NCI-H748 (cell line): ENCODE results near the gene TNIP1.

ENCODE experiments used
- DNase-seq: peaks from one replicate; lab custom pipeline; 2025; ENCODE audit not compliant: unreplicated experiment; lab: John Stamatoyannopoulos, UW

Gene TNIP1

DNA sequence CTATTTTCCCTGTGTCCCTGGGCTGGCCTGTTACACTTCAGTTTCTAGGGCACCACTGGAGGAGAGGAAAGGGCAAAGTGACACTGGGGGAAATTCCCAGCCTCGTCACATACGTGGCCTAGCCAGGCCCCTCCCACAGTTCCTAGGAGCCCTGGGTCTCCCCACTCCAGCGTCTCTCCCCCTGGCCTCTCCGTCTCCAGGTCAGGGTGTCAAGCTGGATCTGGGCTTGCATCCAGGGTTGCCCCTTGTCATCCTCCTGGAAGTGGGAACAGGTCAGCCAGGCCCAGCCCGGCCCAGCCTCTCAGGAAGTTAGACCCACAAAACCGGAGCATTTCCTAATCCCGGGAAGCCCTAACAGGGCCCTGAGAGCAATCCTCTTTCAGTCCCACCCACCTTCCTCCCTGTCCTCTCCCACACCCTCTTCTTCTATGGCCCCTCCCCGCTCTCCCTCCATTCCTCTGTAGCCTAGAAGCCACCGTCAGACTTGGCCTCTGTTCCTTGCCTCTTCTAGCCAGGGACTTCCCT lies 4.7 kb upstream of the TNIP1 start:
- DNase-seq: no peak

DNA sequence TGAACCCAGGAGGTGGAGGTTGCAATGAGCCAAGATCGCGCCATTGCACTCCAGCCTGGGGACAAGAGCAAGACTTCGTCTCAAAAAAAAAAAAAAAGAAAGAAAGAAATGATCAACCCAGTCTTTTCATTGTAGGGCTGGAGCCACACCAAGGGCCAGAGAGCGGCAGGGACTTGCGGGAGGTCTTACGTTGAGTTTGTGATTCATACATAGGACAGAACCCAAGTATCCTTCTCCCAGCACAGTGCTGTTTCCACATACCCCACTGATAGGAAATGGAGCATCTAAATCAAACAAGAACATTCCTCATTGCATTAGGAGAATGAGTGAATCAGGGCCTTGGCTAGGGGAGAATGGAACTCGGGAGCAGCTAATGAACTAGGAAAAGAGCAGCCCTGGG lies 3.5 kb upstream of the TNIP1 start:
- DNase-seq: no peak

DNA sequence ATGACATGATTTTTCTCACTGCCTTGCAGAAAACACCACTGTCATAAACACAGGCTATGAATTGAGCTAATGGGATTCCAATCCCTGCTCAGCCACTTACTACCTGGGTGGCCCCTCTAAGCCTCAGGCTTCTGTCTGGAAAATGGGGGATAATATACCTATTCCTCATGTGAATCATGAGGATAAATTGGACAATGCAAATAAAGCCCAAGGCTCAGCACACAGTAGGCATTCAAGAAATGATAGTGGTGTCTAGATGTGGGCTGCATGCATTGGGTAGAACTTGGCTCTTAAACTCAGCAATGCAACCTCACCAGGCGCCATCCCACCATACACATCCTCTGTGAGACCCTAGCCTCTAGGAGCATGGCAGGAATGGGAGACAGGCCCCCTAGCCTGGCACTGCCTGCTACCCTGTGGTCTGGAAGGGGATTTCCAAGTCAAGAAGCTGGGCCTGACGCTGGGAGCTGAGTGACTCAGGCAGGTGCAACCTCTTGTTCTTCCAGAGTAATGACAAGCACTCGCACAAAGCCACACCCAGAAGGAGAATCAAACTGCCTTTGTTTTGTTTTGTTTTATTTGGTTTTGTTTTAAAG lies 2.3 kb upstream of the TNIP1 start:
- peak; percentile 78 for DNase-seq

DNA sequence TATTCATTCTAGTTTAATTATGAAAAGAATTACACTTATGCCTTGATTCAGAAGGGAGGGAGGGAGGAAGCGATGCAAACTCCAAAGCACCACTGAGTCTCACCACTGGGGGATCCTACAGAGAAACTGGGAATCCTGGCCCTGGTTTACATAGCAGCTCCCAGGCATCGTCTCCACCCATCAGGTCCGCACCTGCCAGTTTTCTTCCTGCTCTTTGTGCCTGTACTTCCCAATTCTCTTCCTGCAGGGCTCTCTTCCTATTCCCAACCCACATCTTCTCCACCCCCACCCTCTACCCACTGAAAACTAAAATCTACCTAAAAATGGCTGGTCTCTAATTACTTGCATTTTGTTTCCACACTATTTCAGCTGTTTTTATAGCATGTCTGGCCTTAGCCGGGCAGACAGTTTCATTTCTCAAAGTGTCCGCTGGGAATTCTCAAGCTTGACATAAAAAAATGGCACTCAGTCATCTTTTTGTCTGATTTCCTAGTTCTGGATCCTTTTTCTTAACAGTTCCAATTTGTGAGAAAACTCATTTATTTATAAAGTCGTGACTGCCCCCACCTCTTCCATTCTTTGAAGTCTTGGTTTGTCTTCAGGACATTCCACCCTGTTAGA lies 1.6 kb upstream of the TNIP1 start:
- peak; percentile 38 for DNase-seq

DNA sequence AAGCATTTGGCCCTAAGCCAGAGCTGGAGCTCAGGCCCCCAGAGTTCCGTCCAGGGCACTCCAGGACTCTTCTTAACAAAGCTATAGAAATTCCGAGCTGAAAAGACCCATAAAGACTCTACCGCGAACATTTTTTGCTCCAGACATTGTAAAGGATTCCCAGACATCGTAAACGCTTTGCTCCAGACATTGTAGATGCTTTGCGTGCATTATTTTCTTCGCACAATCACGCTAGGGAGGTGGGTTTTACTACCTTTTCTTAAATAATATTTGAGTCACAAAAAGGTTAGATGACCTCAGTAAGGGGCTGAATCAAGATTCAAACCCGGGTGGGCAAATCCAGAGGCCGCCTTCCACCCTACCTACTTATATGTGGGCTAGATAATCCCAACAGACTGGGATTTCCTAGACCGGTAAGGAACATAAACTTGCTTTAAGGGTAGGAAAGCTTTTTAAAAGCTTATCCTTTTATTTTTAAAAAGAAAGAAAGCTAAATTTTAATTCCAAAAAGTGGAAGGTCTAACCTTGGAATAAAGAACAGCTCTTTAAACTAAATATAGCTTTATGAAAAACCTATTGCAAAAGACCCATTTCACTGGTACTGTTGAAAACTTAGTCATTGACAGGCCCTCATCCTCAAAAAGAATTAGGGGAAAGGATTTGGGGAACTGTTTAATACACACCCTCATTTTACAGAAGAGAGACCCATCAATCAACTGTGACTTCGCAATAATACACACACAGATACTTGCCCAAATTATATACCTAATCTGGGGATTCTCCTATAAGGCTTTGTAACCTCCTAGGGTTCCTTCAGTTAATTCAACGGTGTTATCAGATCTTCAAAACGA lies 822 bp upstream of the TNIP1 start:
- no peak for DNase-seq

DNA sequence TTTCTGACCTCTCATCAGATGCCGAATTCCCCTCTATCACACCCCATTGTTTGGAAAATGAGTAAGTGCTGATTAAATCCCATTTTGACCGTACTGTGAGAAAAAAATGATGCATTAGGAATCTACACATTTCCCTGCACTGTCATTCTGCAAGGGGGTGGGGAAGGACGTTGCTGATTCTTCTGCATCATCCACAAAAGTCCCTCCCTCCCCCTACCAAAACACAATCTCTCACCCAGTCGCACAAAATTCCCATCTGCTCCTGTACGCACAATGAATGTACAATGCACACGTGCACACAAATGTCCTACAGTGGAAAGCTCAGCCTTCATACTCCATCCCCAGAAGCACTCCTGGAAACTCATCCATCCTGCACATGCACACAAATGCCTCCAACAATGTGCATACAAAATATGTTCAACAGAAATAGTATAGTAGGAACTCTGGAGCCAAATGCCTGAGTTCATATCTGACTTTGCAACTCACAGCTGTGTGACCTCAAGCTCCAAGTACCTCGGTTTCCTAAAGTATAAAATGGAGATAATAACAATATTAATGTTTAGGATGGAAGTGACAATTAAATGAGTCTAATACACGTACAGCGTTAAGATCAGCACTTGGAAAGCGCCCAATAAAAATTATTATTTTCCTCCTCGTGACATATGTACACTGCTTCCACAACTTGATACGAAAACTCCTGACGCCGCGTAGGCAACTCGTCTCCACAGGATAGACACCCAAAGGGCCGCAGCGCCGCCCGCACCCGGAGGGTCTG lies 809 bp downstream of the TNIP1 start:
- DNase-seq: peak; percentile 31

DNA sequence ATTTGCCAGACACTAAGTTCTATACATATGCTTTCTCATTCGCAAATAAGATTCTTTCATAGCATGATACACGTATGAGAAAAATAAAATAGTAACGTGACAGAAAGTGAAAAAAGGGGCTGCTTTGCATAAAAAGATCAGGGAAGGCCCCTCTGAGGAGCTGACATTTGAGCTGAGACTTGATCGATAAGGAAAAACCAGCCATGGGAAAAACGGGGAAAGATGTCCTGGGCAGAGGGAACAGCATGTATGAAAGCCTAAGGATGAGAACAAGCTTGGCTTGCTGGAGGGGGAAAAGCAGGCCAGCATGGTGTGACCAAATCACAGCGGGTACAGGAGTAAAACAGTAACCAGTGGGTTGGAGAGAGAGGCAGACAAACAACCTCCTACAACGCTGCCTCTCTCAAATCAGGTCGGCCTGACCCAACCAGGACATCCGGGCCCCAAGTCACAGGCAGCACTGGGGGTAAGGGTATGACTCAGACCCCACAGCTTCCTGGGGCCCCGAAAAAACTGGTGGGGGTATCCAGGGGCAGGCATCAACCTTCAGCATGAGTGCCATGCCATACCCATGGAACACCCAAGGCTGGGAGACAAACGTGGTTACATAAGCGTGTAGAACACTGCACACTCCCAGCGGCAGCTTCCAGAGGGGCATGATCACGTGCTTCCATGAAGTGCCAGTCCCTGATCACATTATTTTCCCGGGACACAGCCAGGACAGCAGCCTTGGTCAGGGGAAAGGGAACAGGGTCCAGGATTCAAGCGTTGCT lies 2.2 kb downstream of the TNIP1 start:
- DNase-seq: no peak

DNA sequence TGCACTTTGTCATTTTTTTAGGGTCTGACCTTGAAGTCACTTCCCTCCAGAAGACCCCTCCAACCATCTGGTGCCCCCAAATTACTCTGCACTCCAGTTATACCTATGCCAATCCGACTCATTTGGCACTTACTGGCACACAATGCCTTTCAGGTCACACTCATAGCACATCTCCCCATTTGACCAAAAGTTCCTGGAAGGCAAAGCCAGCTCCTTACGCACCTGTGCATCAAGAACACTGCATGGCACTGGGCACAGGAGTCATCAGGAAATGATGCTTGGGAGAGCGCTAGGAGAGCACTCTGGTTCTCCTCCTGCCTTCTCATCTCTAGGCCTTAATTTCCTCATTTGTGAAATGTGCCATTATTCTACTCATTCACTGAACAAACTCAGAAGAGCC lies 2.9 kb downstream of the TNIP1 start:
- no peak for DNase-seq

DNA sequence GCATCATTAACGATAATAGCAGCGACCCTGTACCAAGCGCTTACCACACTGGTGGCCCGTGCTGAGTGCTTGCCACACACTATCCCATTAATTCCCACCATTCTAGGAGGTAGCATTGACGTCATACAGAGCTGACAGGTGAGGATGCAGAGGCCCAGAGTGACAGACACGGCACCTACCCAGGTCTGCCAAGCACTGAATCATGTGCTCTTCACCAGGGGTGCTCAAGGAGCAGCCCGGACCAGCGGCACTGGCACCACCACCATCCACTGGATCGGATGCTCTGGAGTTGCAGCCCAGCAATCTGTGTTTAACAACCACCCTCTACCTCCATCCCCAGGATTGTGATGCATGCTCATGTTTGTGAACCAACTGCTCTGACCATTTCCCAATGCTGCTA lies 3.4 kb downstream of the TNIP1 start:
- no peak for DNase-seq

DNA sequence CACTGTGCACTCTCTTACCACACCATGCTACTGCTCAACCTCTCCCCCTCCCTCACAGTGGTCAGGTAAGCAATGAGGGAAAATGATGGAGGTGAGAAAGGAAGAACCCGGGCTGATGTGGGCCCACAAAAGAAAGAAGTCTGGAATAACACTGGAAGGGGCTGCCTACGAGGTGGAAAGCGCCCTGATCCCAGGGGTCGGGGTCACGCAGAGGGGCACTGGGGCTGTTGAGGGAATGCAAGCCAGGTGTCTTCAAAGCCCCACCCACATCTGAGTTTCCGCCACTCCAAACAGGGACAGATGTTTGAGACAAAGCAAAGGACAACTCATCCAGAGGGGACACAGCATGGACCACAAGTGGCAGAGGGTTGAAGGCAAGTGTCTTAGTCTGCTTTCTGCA lies 4.2 kb downstream of the TNIP1 start:
- no peak for DNase-seq

DNA sequence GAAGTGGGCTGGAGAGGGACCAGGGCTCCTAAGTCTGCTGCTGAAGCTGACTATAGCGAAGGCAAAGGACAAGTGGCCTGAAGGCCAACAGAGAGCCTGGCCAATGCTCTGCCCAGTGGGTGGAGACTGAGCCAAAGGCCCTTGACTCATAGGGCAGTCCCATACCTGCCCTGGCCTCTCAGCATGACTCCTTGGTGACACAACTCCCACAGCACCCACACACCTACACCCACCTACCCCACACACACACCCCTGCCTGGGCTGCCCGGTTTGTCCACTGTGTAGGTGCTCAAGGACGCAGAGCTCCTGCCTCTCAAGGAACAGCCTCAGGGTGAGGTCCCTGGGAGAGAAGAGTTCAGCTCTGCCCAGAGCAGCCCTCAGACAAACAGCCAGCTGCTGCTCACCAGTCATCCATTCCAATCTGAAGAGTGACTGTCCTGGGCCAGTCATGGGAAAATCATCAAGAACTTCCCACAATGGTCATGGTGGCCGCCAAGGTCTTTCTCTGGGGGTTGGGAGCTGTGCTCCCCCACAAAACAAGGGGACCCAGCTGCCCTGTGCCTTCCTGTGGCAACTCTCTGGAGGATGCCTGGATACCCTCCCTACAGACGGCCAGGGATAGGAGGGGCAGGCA lies 5.0 kb downstream of the TNIP1 start:
- no peak for DNase-seq

DNA sequence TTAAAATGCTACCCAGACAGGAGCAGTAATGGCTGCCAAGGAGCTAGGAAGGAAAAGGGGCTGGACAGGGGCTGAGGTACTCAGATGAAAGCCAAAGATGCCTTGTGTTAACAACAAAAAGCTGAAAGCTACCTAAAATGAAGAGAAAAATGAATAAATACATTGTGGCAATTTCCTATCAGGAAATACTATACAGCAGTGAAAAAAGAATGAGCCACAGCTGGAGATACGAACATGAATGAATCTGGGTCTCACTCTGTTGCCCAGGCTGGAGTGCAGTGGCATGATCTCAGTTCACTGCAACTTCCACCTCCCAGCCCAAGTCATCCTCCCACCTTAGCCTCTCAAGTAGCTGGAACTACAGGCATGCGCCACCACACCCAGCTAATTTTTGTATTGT lies 6.3 kb downstream of the TNIP1 start:
- no peak for DNase-seq

DNA sequence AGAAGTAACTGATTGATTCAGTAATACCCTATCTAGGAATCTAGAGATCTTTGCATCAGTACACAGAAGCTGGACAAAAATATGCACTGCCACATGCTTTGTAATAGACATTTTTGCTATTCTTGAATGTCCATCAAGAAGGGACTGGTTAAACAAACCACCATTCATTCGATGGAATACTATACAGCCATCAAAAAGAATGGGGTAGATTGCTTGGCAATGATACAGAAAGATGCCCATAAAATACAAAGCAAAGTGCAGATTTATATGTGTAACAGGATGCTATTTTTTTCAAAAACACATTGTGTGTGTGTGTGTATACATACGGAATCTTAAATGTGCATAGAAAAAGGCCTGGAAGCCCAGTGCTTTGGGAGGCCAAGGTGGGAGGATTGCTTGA lies 7.6 kb downstream of the TNIP1 start:
- DNase-seq: no peak

DNA sequence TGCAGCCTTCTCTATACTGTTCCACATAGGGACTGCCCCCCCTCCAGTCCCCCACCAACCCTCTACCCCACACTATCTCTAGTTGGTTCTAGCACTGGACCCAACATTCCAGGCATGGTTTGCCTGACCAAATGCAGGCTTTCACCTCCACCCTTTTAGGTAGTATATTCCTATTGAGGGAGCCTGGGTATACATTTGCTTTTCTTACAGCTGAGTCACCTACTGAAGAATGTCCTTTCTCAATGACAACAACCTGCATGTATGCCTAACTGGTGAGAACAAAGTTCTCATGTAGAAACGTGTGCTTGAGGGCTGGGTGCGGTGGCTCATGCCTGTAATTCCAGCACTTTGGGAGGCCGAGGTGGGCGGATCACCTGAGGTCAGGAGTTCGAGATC lies 8.2 kb downstream of the TNIP1 start:
- DNase-seq: no peak

DNA sequence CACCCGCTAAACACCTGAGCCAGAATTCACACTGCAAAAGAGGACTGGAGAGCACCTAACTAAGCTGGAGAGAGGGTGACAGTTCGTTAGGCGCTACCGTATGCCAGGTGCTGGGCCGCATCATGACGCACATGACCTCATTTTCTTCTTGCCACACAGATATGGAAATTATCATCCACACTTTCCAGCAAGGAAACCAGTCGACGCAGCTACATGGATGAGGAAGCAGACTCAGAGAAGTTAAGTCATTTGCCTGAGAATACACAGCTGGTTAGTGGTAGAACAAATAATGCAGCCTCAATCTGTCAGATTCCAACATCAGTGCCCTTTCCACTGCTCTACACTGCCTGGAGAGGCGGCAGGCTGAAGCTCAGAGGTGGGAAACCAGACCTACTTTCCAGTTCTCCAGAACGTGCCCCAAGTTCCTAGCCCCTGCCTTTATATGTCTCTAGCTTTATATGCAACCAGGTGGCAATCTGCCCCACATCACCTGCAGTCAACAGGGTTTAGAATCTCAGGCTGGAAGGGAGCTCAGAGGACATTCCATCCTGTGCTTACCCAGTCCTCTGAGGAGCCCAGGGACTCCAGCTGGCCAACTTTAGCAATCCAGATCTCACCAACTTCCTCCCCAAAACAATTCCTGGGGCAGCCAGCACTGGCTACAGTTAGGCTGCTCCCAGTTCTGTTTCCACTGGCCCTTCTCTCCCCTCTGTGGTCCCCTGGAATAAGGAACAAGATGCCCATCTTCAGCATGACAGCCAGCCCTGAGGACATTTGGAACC lies 8.8 kb downstream of the TNIP1 start:
- DNase-seq: no peak

DNA sequence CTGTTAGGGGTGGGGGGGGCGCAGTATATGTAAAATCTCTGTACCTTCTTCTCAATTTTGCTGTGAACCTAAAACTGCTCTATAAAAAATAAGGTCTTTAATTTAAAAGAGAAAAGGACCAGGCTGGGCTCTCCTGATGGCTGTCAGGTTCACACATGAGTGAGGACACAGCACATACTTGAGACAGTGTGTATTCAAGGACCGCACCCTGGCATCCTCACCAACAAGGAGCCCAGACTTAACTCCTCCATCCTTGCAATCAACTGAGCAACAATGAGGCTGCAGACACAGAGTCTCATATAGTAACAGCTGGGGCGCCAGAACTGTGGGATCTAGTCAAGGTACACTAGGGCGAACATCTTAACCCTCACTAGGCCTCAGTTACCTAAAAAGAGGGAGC lies 9.8 kb downstream of the TNIP1 start:
- no peak for DNase-seq

DNA sequence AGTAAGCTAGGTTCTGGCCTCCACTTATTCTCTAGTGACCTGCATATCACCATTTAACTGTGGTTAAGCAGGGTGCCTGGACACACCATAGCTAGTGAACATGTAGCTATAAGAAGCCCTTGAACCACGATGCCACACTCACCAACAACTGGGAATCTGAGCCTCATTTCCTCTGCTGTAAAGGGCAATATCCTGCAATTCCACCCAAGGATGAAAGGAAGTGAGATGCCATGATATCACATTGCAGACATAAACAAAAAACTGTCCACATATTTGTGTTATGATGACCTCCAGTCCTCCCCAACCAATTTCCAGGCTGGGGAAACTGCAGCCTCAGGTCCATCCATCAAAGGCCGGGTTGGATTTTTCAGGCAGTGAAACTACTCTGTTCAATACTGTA lies 10.4 kb downstream of the TNIP1 start:
- DNase-seq: no peak

DNA sequence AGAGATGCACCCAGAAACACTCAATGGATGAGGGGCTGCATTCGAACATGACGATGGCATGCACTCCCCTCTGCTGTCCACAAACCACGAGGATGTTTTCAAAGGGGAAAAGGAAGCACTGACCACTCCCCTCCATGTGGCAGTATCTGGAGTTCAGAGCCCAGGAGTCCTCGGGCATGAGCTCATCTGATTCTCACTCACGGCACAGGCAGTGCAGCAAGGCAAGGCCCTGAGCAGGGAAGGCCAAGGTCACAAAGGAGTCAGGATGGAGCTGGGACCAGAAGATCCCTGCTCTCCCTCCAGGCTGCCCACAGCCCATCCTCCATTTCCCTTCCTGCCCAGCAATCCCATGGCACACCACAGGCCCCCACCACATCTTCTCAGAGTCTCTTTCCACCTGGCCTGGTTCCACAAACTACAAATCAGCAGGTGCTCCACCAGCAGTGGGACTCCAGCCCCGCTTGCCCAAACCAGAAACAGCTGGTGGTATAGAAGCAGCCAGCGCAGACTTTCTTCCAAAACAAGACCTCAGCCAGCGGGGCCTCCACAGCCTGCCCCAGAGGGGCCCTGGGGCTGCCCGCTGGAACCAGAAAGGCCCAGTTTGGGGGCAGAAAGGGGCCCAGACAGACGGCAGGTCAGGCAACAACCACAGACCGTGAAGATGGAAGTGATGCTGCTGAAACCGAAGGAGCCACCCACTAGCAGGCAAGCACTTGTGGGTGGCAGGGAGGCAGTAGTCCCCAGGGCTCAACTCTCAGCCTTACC lies 12.2 kb downstream of the TNIP1 start:
- no peak for DNase-seq
